HCT116 (cell line): ENCODE measurements around the gene RAB11A.

Experiments
- ATF3 ChIP-seq: IDR thresholded peaks from 2 replicates; pipeline ENCODE4 v1.6.1; 2012
- CTCF ChIP-seq, 3 experiments: fragments of 200-600 bp in 1 of 3; sonication (generic) in 1 of 3; IDR thresholded peaks in 2 of 3; conservative IDR thresholded peaks in 1 of 3; 2 replicates each; pipeline ENCODE4 v1.5.1; 2012 to 2017; ENCODE audit warnings: low read depth in 2 of 3, low read length in 2 of 3, antibody characterized with exemption in 1 of 3, borderline replicate concordance in 1 of 3, control low read depth in 1 of 3, mild to moderate bottlenecking in 1 of 3, mixed read lengths in 1 of 3, mixed run types in 1 of 3, moderate library complexity in 1 of 3; ENCODE audit not compliant: insufficient read depth in 1 of 3
- EGR1 ChIP-seq: IDR thresholded peaks from 2 replicates; pipeline ENCODE4 v1.6.1; 2012; ENCODE audit warnings: low read depth
- EZH2 ChIP-seq: fragments of 200-600 bp; sonication (generic); IDR thresholded peaks from 2 replicates; pipeline ENCODE4 v1.6.1; 2017; ENCODE audit warnings: antibody characterized with exemption, mixed run types
- POLR2A ChIP-seq: IDR thresholded peaks from 2 replicates; pipeline ENCODE4 v1.7.0; 2011; ENCODE audit warnings: borderline replicate concordance; ENCODE audit not compliant: insufficient read depth, insufficient read length; ENCODE audit errors: extremely low read depth
- POLR2AphosphoS5 ChIP-seq: IDR thresholded peaks from 2 replicates; pipeline ENCODE4 v1.6.1; 2011; ENCODE audit warnings: mild to moderate bottlenecking, low read depth, low read length, moderate library complexity
- RAD21 ChIP-seq: IDR thresholded peaks from 2 replicates; pipeline ENCODE4 v1.6.1; 2012; ENCODE audit warnings: low read depth, mild to moderate bottlenecking
- SIN3A ChIP-seq: IDR thresholded peaks from 2 replicates; pipeline ENCODE4 v1.6.1; 2012; ENCODE audit warnings: low read depth
- SRF ChIP-seq: IDR thresholded peaks from 2 replicates; pipeline ENCODE4 v1.6.1; 2012; ENCODE audit warnings: low read depth
- ZNF274 ChIP-seq: fragments of 200-500 bp; sonication (Bioruptor generic); IDR thresholded peaks from 2 replicates; pipeline ENCODE4 v1.6.1; 2014; ENCODE audit warnings: mild to moderate bottlenecking, low read depth, low read length, inconsistent platforms

GRCh38 chr15:65929573-65929972, 60.3 kb downstream of the RAB11A start:
- TF ChIP-seq CTCF (IDR thresholded peaks at IDR 0.05 in 2 of 3, conservative IDR thresholded peaks at IDR 0.05 in 1 of 3; ENCODE audit: borderline replicate concordance in 1 of 3, insufficient read depth in 1 of 3, low read depth in 2 of 3, low read length in 2 of 3) = no peak
- TF ChIP-seq EZH2 = no peak
- no peak for TF ChIP-seq EGR1
- TF ChIP-seq POLR2AphosphoS5 = no peak
- no peak for TF ChIP-seq POLR2A
- TF ChIP-seq ATF3 = no peak
- no peak for TF ChIP-seq RAD21
- TF ChIP-seq SRF = no peak
- no peak for TF ChIP-seq ZNF274
- TF ChIP-seq SIN3A = no peak
